ENCODE data around the gene ZC2HC1C. TPM values are rescaled to one million over a fixed set of nuclear protein-coding genes. Genes with fewer than 3 reads are reported as not detected.

Gene ZC2HC1C
- total and polyA plus RNA-seq, 2 of the 13 experiments (the other 11 are each of a cell fraction or from before 2014, with no cell fraction given) = 3.3 to 3.5 TPM

DNA sequence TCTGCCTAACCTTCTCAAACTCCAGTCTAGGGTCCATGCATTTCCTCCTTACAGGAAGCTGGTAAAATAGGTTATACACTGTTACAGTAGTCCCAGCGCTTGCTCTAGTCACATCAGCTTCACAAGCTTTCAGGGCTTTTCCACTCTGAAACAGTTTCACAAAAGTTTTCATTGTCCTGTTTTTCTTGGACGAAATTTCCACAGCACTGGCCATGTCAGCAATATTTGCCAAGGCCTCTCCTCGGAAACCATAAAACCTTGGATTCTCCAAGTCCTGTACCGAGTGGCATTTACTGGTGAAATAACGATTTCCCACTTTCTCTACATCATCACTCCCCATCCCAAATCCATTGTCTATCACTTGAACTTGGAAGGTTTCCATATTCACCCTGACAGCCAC is 20.3 kb upstream of the ZC2HC1C start (continued):
- TF ChIP-seq ZNF562 (CRISPR knock-in tag; IDR thresholded peaks at IDR 0.05; ENCODE audit: borderline replicate concordance) = no peak
- TF ChIP-seq, protein P1, sequence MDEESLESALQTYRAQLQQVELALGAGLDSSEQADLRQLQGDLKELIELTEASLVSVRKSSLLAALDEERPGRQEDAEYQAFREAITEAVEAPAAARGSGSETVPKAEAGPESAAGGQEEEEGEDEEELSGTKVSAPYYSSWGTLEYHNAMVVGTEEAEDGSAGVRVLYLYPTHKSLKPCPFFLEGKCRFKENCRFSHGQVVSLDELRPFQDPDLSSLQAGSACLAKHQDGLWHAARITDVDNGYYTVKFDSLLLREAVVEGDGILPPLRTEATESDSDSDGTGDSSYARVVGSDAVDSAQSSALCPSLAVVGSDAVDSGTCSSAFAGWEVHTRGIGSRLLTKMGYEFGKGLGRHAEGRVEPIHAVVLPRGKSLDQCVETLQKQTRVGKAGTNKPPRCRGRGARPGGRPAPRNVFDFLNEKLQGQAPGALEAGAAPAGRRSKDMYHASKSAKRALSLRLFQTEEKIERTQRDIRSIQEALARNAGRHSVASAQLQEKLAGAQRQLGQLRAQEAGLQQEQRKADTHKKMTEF (CRISPR knock-in tag; IDR thresholded peaks at IDR 0.05) = no peak
- no peak for TF ChIP-seq GLI4 (CRISPR knock-in tag; IDR thresholded peaks at IDR 0.05; ENCODE audit: borderline replicate concordance)
- TF ChIP-seq ATF4 (CRISPR knock-in tag; IDR thresholded peaks at IDR 0.05) = no peak
- TF ChIP-seq, protein P2, sequence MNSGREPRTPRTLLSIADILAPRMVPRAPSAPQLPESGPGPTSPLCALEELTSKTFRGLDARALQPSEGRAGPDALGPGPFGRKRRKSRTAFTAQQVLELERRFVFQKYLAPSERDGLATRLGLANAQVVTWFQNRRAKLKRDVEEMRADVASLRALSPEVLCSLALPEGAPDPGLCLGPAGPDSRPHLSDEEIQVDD (CRISPR knock-in tag; IDR thresholded peaks at IDR 0.05; ENCODE audit: borderline replicate concordance) = no peak

GRCh38 chr14:75049731-75050201 is 19.7 kb upstream of the ZC2HC1C start:
- Histone ChIP-seq H2AFZ (ENCODE audit: low read length) (no peak overlapping the region), H3K4me1 (ENCODE audit: insufficient read depth, low read length) (peaks cover 47% of the 10 kb centered on the region), H3K9ac (ENCODE audit: insufficient read depth, low read depth, low read length) (no peak overlapping the region), H4K20me1 (ENCODE audit: insufficient read depth, low read length) (no peaks in the 10 kb centered on the region), H3K79me2 (ENCODE audit: insufficient read depth, low read length) (peaks cover 18% of the 10 kb centered on the region), H3K36me3 (replicated peaks in 1 of 2; ENCODE audit: control insufficient read depth in 1 of 2, insufficient read depth in 2 of 2, low read length in 2 of 2) (no peaks in the 10 kb centered on the region; a peak in 2 of 5 replicates), H3K9me3 (ENCODE audit: low read length) (no peaks in the 10 kb centered on the region), H3K4me2 (ENCODE audit: low read depth, low read length) (peak overlapping the region; percentile 78; the same call in 1 of the 2 replicates), H3K4me3 (replicated peaks in 1 of 3; ENCODE audit: insufficient read depth in 1 of 3, low read depth in 2 of 3, low read length in 3 of 3) (peak overlapping the region in 1 of 3 experiments; percentile 75; a peak in 1 of 6 replicates), H3K27ac (ENCODE audit: extremely low read length, insufficient read depth, low read length) (no peak overlapping the region), H3K27me3 (ENCODE audit: control insufficient read depth in 1 of 2, insufficient read depth in 2 of 2, low read length in 2 of 2) (no peaks in the 10 kb centered on the region)
- no TSS peak for BruUV-seq (replicated peaks)
- ATAC-seq (no peak), FAIRE-seq (no peak), DNase-seq (ENCODE audit: low spot score) (no peak)
- in situ Hi-C loops (cut with HindIII; ENCODE audit: extremely low pct_ligation_motif_present, low pct_unique_long_range_greater_than_20kb) = no loop called here
- no peak for TF ChIP-seq ZNF20 (CRISPR knock-in tag; IDR thresholded peaks at IDR 0.05)
- peak; percentile 49; the same call in 1 of the 2 replicates for TF ChIP-seq CEBPB (IDR thresholded peaks at IDR 0.05; ENCODE audit: borderline replicate concordance, low read depth, low read length)
- CTCF ChIA-PET (ENCODE audit: low intra/inter-chr PET ratio, low total read pairs) = no interaction called here
- POLR2A ChIA-PET = interaction anchor here (1.2 to 4.2 kb wide), 3 partner anchors 8 to 20 kb away, joined by 3 to 18 read pairs (median 13); partner anchors contain the start of genes ACYP1 and ZC2HC1C
- intact Hi-C loops (cut with micrococcal nuclease; ENCODE audit: unreplicated experiment) = no loop called here
- 96% methylated on average over 3 of the region's 3 CpGs for WGBS (ENCODE audit: low lambda C conversion rate)
